Type B pancreatic cell (in vitro differentiated cells): ENCODE data around the gene ALOXE3. TPM values are rescaled to one million over a fixed set of nuclear protein-coding genes. Genes with fewer than 3 reads are reported as not detected.

Experiments used
- DNase-seq: peaks from one replicate; pipeline ENCODE4 v3.0.0; 2021; ENCODE audit warnings: mixed read lengths; ENCODE audit not compliant: unreplicated experiment; ENCODE audit errors: extremely low spot score
- H3K27ac Mint-ChIP-seq: 2 replicates; pipeline ENCODE4 v1.8.0; 2021; ENCODE audit warnings: mild to moderate bottlenecking, mixed read lengths
- H3K27me3 Mint-ChIP-seq: 2 replicates; pipeline ENCODE4 v1.8.0; 2021; ENCODE audit warnings: mixed read lengths
- H3K36me3 Mint-ChIP-seq: 2 replicates; pipeline ENCODE4 v1.8.0; 2021; ENCODE audit warnings: mixed read lengths
- H3K4me1 Mint-ChIP-seq: one replicate; pipeline ENCODE4 v1.8.0; 2021; ENCODE audit warnings: mixed read lengths; ENCODE audit not compliant: unreplicated experiment
- H3K4me3 Mint-ChIP-seq: 2 replicates; pipeline ENCODE4 v1.8.0; 2021; ENCODE audit warnings: mild to moderate bottlenecking, mixed read lengths
- H3K9me3 Mint-ChIP-seq: 2 replicates; pipeline ENCODE4 v1.8.0; 2021; ENCODE audit warnings: mixed read lengths
- CTCF ChIP-seq: fragments of 200-600 bp; sonication (generic); conservative IDR thresholded peaks from 2 replicates; pipeline ENCODE4 v1.5.0; 2021; ENCODE audit warnings: antibody characterized with exemption, mild to moderate bottlenecking
- long read RNA-seq: library from polyadenylated mRNA; unstranded; transcript quantifications from one replicate; pipeline ENCODE4 v2.0.0, GENCODE V29; 2020
- total RNA-seq: library from RNA; stranded (reverse); gene quantifications from 2 replicates; pipeline ENCODE4 v1.2.1, GENCODE V29; 2021; ENCODE audit warnings: low replicate concordance

ALOXE3 gene
- total RNA-seq: 0.14 TPM in 1 of 2 replicates, not detected in the other
- long read RNA-seq: 0 reads

- Mint-ChIP-seq H3K9me3 (no peaks in the 10 kb centered on the region), H3K27me3 (peaks cover 81% of the 10 kb centered on the region)
- no peak for DNase-seq
These were observed at the start of gene ALOXE3 for GRCh38 chr17:8117980-8118768. ALOXE3 (minus strand) TSS chr17:8118514; CDS start chr17:8117990, 524 bp downstream.

GRCh38 chr17:8167526-8167925 is 49.2 kb upstream of the ALOXE3 start:
- no peaks in the 10 kb centered on the region for H3K27me3 Mint-ChIP-seq
- no peaks in the 10 kb centered on the region for H3K9me3 Mint-ChIP-seq
- no peak overlapping the region for H3K4me3 Mint-ChIP-seq
- H3K36me3 Mint-ChIP-seq: no peaks in the 10 kb centered on the region
- H3K27ac Mint-ChIP-seq: no peak overlapping the region
- peaks cover 12% of the 10 kb centered on the region for H3K4me1 Mint-ChIP-seq
- DNase-seq: no peak
- TF ChIP-seq CTCF: no peak

More at GRCh38 chr17:8117980-8118768, at the start of gene ALOXE3:
- peaks cover 5% of the 10 kb centered on the region for H3K36me3 Mint-ChIP-seq
- H3K4me1 Mint-ChIP-seq: peaks cover 31% of the 10 kb centered on the region
- H3K4me3 Mint-ChIP-seq: peak within 1 kb of the TSS; percentile 91
- TF ChIP-seq CTCF: no peak
- H3K27ac Mint-ChIP-seq: peak within 1 kb of the TSS; percentile 98

- Mint-ChIP-seq H3K27ac (no peak overlapping the region), H3K4me1 (peaks cover 12% of the 10 kb centered on the region), H3K36me3 (no peaks in the 10 kb centered on the region), H3K27me3 (no peaks in the 10 kb centered on the region), H3K9me3 (no peaks in the 10 kb centered on the region), H3K4me3 (no peak overlapping the region)
- DNase-seq: no peak
- no peak for TF ChIP-seq CTCF
These were observed 48.4 kb upstream of the ALOXE3 start for GRCh38 chr17:8166731-8167130.

GRCh38 chr17:8164815-8165131 is 46.5 kb upstream of the ALOXE3 start:
- H3K4me1 Mint-ChIP-seq: peaks cover 20% of the 10 kb centered on the region
- H3K27ac Mint-ChIP-seq: peak overlapping the region; percentile 92
- no peaks in the 10 kb centered on the region for H3K27me3 Mint-ChIP-seq
- DNase-seq: no peak
- no peaks in the 10 kb centered on the region for H3K9me3 Mint-ChIP-seq
- no peak for TF ChIP-seq CTCF
- no peaks in the 10 kb centered on the region for H3K36me3 Mint-ChIP-seq
- peak overlapping the region; percentile 92 for H3K4me3 Mint-ChIP-seq

- no peaks in the 10 kb centered on the region for H3K9me3 Mint-ChIP-seq
- no peaks in the 10 kb centered on the region for H3K27me3 Mint-ChIP-seq
- H3K4me3 Mint-ChIP-seq: peak overlapping the region; percentile 92
- peaks cover 20% of the 10 kb centered on the region for H3K4me1 Mint-ChIP-seq
- no peak for DNase-seq
- TF ChIP-seq CTCF: no peak
- H3K36me3 Mint-ChIP-seq: no peaks in the 10 kb centered on the region
- peak overlapping the region; percentile 92 for H3K27ac Mint-ChIP-seq
These were observed 45.9 kb upstream of the ALOXE3 start for GRCh38 chr17:8163978-8164814.
